ENCODE data around the gene AQP7. TPM values are rescaled to one million over a fixed set of nuclear protein-coding genes. Genes with fewer than 3 reads are reported as not detected.

Gene AQP7
- total RNA-seq, 1 donor from 2014 or later = 150 TPM

- Histone ChIP-seq H3K4me1 (peaks cover 40% of the 10 kb centered on the region), H3K36me3 (no peaks in the 10 kb centered on the region), H3K27ac (replicated peaks) (peak overlapping the region; percentile 64), H3K9me3 (replicated peaks) (no peaks in the 10 kb centered on the region), H3K27me3 (ENCODE audit: low read depth) (peaks cover 13% of the 10 kb centered on the region), H3K4me3 (no peak overlapping the region)
- TF ChIP-seq, protein P1, sequence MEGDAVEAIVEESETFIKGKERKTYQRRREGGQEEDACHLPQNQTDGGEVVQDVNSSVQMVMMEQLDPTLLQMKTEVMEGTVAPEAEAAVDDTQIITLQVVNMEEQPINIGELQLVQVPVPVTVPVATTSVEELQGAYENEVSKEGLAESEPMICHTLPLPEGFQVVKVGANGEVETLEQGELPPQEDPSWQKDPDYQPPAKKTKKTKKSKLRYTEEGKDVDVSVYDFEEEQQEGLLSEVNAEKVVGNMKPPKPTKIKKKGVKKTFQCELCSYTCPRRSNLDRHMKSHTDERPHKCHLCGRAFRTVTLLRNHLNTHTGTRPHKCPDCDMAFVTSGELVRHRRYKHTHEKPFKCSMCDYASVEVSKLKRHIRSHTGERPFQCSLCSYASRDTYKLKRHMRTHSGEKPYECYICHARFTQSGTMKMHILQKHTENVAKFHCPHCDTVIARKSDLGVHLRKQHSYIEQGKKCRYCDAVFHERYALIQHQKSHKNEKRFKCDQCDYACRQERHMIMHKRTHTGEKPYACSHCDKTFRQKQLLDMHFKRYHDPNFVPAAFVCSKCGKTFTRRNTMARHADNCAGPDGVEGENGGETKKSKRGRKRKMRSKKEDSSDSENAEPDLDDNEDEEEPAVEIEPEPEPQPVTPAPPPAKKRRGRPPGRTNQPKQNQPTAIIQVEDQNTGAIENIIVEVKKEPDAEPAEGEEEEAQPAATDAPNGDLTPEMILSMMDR (IDR thresholded peaks at IDR 0.05; ENCODE audit: borderline replicate concordance) = no peak
- intact Hi-C loops (cut with micrococcal nuclease) = no loop called here
- DNase-seq = no peak
Observed at GRCh38 chr9:33440609-33441008, 38.2 kb upstream of the AQP7 start.

DNA sequence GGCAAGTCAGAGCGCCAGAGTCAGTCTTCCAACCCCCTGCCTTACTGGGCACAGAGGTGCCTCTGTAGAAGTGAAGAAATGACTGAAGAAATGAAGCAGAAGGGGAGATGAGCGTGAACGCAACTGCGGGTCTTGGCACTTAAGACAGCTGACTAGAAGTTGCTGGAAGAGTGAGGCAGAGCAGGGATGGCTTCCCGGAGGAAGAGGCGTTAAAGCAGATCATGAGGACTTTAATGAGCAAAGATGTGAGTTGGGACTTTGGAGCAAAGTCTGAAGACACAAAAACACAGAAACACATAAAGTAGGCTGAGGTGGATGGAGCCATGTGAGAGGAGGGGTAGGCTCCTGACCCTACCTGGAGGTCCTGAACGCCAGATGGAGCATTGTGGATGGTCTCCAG is 37.8 kb upstream of the AQP7 start:
- H3K9me3 ChIP-seq (replicated peaks) = no peaks in the 10 kb centered on the region
- TF ChIP-seq, protein P1 (IDR thresholded peaks at IDR 0.05; ENCODE audit: borderline replicate concordance) = no peak
- H3K27me3 ChIP-seq (ENCODE audit: low read depth) = peaks cover 17% of the 10 kb centered on the region
- H3K4me3 ChIP-seq = no peak overlapping the region
- DNase-seq = no peak
- no peaks in the 10 kb centered on the region for H3K36me3 ChIP-seq
- peaks cover 36% of the 10 kb centered on the region for H3K4me1 ChIP-seq
- H3K27ac ChIP-seq (replicated peaks) = peak overlapping the region; percentile 64
- intact Hi-C loops (cut with micrococcal nuclease) = no loop called here

DNA sequence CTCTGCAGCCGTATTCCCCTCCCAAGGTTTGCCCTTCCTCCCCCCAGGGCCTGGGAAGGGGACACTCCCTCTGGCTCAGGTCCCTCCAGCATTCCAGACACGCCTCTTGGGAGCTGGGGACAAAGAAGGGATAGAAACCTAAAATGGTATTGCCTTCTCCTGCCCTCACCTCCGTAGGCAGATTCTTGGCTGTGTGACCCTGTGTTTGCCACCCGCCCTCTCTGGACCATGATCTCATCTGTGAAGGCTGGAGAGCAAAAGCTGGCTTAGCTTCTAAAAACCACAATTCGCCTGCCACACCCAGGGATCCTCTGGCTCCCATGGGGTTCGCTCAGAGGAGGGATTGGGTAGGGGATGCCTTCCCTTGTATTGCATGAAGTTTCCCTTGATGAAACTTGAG is 37.4 kb upstream of the AQP7 start:
- Histone ChIP-seq H3K4me3 (no peak overlapping the region), H3K9me3 (replicated peaks) (no peaks in the 10 kb centered on the region), H3K27ac (replicated peaks) (peak overlapping the region; percentile 64), H3K36me3 (no peaks in the 10 kb centered on the region), H3K4me1 (peaks cover 34% of the 10 kb centered on the region), H3K27me3 (ENCODE audit: low read depth) (peaks cover 22% of the 10 kb centered on the region)
- no peak for DNase-seq
- TF ChIP-seq, protein P1 (IDR thresholded peaks at IDR 0.05; ENCODE audit: borderline replicate concordance) = no peak
- intact Hi-C loops (cut with micrococcal nuclease) = no loop called here

DNA sequence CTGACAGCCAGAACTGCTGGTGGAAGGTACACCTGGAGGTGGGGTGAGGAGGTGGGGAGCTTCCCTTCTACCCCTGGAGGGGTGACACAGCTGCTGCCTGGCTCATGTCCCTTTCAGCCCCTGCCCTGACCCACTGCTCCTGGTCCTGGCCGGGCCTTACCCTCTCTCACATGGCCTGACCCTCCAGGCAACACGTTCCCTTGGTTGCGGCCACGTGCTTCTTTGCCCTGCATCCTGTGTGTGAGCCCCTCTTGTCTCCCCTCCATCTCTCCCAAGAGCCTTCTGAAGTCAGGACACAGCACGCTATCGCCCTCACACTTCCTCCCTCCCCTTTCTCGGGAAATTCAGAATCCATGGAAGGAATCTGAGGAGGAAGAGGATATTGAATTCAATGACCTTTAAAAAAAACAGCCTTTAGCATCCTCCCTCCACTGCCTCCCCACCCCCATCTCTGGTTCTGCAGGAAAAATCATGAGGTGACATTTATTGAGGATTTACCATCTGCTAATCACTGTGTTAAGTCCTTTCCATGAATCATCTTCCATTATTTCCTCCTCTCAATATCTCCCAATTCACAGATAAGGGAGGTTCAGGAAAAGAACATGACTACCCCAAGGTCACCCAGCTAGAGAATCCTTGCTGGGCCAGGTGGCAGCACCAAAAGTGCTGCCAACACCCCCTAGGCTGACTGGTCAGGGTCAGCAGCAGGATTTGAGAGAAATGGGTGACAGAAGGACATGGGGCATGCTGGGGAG is 36.7 kb upstream of the AQP7 start:
- intact Hi-C loops (cut with micrococcal nuclease) = no loop called here
- peaks cover 34% of the 10 kb centered on the region for H3K4me1 ChIP-seq
- DNase-seq = no peak
- peak overlapping the region; percentile 64 for H3K27ac ChIP-seq (replicated peaks)
- H3K4me3 ChIP-seq = no peak overlapping the region
- no peaks in the 10 kb centered on the region for H3K36me3 ChIP-seq
- peaks cover 23% of the 10 kb centered on the region for H3K27me3 ChIP-seq (ENCODE audit: low read depth)
- TF ChIP-seq, protein P1 (IDR thresholded peaks at IDR 0.05; ENCODE audit: borderline replicate concordance) = no peak
- no peaks in the 10 kb centered on the region for H3K9me3 ChIP-seq (replicated peaks)

- Histone ChIP-seq H3K9me3 (replicated peaks) (no peaks in the 10 kb centered on the region), H3K4me3 (no peak overlapping the region), H3K27me3 (ENCODE audit: low read depth) (peaks cover 23% of the 10 kb centered on the region), H3K4me1 (peaks cover 34% of the 10 kb centered on the region), H3K36me3 (no peaks in the 10 kb centered on the region), H3K27ac (replicated peaks) (peak overlapping the region; percentile 66)
- intact Hi-C loops (cut with micrococcal nuclease) = no loop called here
- DNase-seq = no peak
- TF ChIP-seq, protein P1 (IDR thresholded peaks at IDR 0.05; ENCODE audit: borderline replicate concordance) = no peak
Observed at GRCh38 chr9:33437898-33438297, 35.5 kb upstream of the AQP7 start.

Data from left ventricle myocardium inferior (tissue), 1 donor.